Endodermal cell (in vitro differentiated cells): ENCODE data around the gene SRBD1. TPM values are rescaled to one million over a fixed set of nuclear protein-coding genes. Genes with fewer than 3 reads are reported as not detected.

Source experiments
- DNase-seq: peaks from one replicate; pipeline ENCODE4 v3.0.0-alpha.2; 2017
- H3K27ac ChIP-seq: 2 replicates; pipeline ENCODE4 v1.5.1; 2013; ENCODE audit warnings: mild to moderate bottlenecking, low read depth, low read length, moderate library complexity
- H3K27me3 ChIP-seq: 2 replicates; pipeline ENCODE4 v1.6.1; 2013; ENCODE audit warnings: mild to moderate bottlenecking, low read length, moderate library complexity; ENCODE audit not compliant: insufficient read depth, control insufficient read depth, poor library complexity, severe bottlenecking
- H3K36me3 ChIP-seq: 2 replicates; pipeline ENCODE4 v1.7.0; 2013; ENCODE audit warnings: mild to moderate bottlenecking, low read length, moderate library complexity; ENCODE audit not compliant: control insufficient read depth, insufficient read depth
- H3K4me1 ChIP-seq: one replicate; pipeline ENCODE4 v1.7.0; 2013; ENCODE audit warnings: low read length; ENCODE audit not compliant: control insufficient read depth, insufficient read depth
- H3K4me3 ChIP-seq: 2 replicates; pipeline ENCODE4 v1.5.1; 2013; ENCODE audit warnings: mild to moderate bottlenecking, low read length, moderate library complexity
- H3K9ac ChIP-seq: 2 replicates; pipeline ENCODE4 v1.6.1; 2013; ENCODE audit warnings: mild to moderate bottlenecking, low read length, moderate library complexity; ENCODE audit not compliant: poor library complexity, severe bottlenecking; ENCODE audit errors: extremely low read depth
- H3K9me3 ChIP-seq: 2 replicates; pipeline ENCODE4 v1.6.1; 2013; ENCODE audit warnings: mild to moderate bottlenecking, low read length, moderate library complexity; ENCODE audit not compliant: control insufficient read depth
- H3K27ac Mint-ChIP-seq: 2 replicates; pipeline ENCODE4 v1.8.0; 2020; ENCODE audit warnings: mixed read lengths
- H3K27me3 Mint-ChIP-seq: 2 replicates; pipeline ENCODE4 v1.8.0; 2021; ENCODE audit warnings: mild to moderate bottlenecking, mixed read lengths; ENCODE audit not compliant: insufficient read depth
- H3K36me3 Mint-ChIP-seq: 2 replicates; pipeline ENCODE4 v1.8.0; 2020; ENCODE audit warnings: low read depth, mixed read lengths
- H3K4me1 Mint-ChIP-seq: 2 replicates; pipeline ENCODE4 v1.8.0; 2020; ENCODE audit warnings: mixed read lengths
- H3K4me3 Mint-ChIP-seq: 2 replicates; pipeline ENCODE4 v1.8.0; 2020; ENCODE audit warnings: mild to moderate bottlenecking, moderate library complexity, mixed read lengths
- H3K9me3 Mint-ChIP-seq: 2 replicates; pipeline ENCODE4 v1.8.0; 2020; ENCODE audit warnings: mild to moderate bottlenecking, mixed read lengths
- WGBS, 2 experiments: methylation state at CpG; one replicate each; pipeline versions ENCODE4 v1.1.5 to v1.1.7; 2013; ENCODE audit warnings: missing lambda C conversion rate in 2 of 2, mixed read lengths in 1 of 2; ENCODE audit not compliant: insufficient coverage in 1 of 2, insufficient read length in 1 of 2; 5-methylcytosine and 5-hydroxymethylcytosine counted together
- long read RNA-seq, 4 experiments: library from polyadenylated mRNA in 2 of 4; library from RNA in 1 of 4; library from capped mRNA in 1 of 4; stranded (forward) in 3 of 4; unstranded in 1 of 4; transcript quantifications; one replicate each; pipeline ENCODE4 v2.0.0, GENCODE V29; 2020 to 2021; ENCODE audit warnings: inconsistent platforms in 1 of 4
- polyA plus RNA-seq, 2 experiments: library from polyadenylated mRNA; stranded (reverse); fragments of 50-300 nt; gene quantifications; one replicate each; pipeline ENCODE4 v1.2.3, GENCODE V29; 2013
- total RNA-seq, 2 donors: library from RNA; stranded (reverse); fragmentation: NEBNext Ultra II Directional in 1 of 2; extraction: Animal tissue kit (Norgen Biotek cat#: 25700) in 1 of 2; gene quantifications; 2 replicates in 1 of 2; 3 replicates in 1 of 2; pipeline ENCODE4 v1.2.1, GENCODE V29; 2021
- TF ChIP-seq, protein P1 (sequence below): fragments of 200-600 bp; sonication (generic); conservative IDR thresholded peaks from 2 replicates; pipeline ENCODE4 v1.5.0; 2021; ENCODE audit warnings: antibody characterized with exemption, mild to moderate bottlenecking

SRBD1 gene, protein sequence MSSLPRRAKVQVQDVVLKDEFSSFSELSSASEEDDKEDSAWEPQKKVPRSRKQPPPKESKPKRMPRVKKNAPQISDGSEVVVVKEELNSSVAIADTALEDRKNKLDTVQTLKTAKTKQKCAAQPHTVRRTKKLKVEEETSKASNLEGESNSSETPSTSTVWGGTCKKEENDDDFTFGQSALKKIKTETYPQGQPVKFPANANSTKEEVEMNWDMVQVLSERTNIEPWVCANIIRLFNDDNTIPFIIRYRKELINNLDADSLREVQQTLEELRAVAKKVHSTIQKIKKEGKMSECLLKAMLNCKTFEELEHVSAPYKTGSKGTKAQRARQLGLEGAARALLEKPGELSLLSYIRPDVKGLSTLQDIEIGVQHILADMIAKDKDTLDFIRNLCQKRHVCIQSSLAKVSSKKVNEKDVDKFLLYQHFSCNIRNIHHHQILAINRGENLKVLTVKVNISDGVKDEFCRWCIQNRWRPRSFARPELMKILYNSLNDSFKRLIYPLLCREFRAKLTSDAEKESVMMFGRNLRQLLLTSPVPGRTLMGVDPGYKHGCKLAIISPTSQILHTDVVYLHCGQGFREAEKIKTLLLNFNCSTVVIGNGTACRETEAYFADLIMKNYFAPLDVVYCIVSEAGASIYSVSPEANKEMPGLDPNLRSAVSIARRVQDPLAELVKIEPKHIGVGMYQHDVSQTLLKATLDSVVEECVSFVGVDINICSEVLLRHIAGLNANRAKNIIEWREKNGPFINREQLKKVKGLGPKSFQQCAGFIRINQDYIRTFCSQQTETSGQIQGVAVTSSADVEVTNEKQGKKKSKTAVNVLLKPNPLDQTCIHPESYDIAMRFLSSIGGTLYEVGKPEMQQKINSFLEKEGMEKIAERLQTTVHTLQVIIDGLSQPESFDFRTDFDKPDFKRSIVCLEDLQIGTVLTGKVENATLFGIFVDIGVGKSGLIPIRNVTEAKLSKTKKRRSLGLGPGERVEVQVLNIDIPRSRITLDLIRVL
- 10 to 100 TPM; 17.7 to 19.6 TPM for total RNA-seq
- 18.3 TPM for polyA plus RNA-seq (2013, experiment 1 of 2)
- 18.3 TPM for polyA plus RNA-seq (2013, experiment 2 of 2)
- long read RNA-seq, experiment 1, partial matches to known transcripts, result 1 of 10 reads
- long read RNA-seq, experiment 1, other reads (novel, unspliced or antisense), result 7 of 10 reads
- long read RNA-seq, experiment 2, transcript SRBD1-201 (21 exons, 3,681 nt), result major isoform, 27 of 38 reads
- long read RNA-seq, experiment 2, partial matches to known transcripts, result 2 of 38 reads
- long read RNA-seq, experiment 2, other reads (novel, unspliced or antisense), result 9 of 38 reads
- long read RNA-seq, experiment 3, transcript SRBD1-201 (21 exons, 3,681 nt), result major isoform, 128 of 177 reads
- long read RNA-seq, experiment 3, partial matches to known transcripts, result 16 of 177 reads
- long read RNA-seq, experiment 3, other reads (novel, unspliced or antisense), result 33 of 177 reads
- long read RNA-seq, experiment 4, partial matches to known transcripts, result 4 of 8 reads
- long read RNA-seq, experiment 4, other reads (novel, unspliced or antisense), result 2 of 8 reads

DNA sequence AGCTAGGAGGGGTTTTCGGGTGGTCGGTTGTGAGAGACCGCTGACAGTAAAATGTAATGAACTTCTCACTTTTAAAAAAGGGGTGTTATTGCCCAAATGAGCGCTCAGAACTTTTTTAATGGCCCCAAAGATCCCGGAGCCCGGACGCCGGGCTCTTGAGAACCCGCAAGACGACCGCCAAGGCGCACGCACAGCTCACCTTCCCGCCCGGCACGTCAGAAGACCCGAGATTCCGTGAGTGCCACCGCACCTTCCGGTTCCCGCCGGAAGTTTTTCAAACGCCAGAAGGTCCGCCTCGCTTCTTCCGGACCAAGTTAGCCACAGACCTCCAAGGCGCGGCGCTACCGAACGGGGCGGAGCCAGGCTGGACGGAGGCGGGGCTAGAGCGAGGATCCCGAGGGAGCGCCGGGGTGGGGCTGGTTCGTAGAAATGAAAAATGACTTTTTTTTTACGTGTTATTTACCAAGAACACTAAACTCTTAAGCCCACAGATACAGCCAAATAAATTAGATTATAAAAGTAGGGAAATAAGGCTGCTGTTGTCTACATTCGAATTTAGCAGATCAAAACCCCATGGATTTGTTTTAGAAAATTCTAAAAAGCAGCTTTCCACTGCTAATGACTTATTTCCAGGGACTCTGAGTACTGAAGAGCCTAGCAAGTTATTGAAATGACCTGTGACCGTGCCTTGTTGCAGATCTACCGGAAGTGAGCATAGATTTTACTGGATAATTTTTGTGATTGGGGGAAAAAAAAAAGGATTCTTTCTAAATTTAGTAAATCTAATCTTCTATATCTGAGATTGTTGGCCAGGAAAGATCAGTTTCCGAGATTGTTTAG lies at the start of gene SRBD1:
SRBD1 (minus strand) TSS at position 248 of the 840 bp plus-strand sequence. CDS start 5,826 bp downstream, outside the sequence.
- Mint-ChIP-seq H3K36me3 (no peaks in the 10 kb centered on the region), H3K9me3 (no peaks in the 10 kb centered on the region), H3K27ac (peak within 1 kb of the TSS; percentile 99), H3K4me1 (peaks cover 24% of the 10 kb centered on the region), H3K27me3 (no peaks in the 10 kb centered on the region), H3K4me3 (peak within 1 kb of the TSS; percentile 98)
- Histone ChIP-seq H3K36me3 (no peaks in the 10 kb centered on the region), H3K4me1 (peaks cover 4% of the 10 kb centered on the region), H3K27me3 (no peaks in the 10 kb centered on the region), H3K9me3 (no peaks in the 10 kb centered on the region), H3K27ac (peak within 1 kb of the TSS; percentile 71), H3K9ac (peak within 1 kb of the TSS; percentile 90), H3K4me3 (peak within 1 kb of the TSS; percentile 87)
- TF ChIP-seq, protein P1, sequence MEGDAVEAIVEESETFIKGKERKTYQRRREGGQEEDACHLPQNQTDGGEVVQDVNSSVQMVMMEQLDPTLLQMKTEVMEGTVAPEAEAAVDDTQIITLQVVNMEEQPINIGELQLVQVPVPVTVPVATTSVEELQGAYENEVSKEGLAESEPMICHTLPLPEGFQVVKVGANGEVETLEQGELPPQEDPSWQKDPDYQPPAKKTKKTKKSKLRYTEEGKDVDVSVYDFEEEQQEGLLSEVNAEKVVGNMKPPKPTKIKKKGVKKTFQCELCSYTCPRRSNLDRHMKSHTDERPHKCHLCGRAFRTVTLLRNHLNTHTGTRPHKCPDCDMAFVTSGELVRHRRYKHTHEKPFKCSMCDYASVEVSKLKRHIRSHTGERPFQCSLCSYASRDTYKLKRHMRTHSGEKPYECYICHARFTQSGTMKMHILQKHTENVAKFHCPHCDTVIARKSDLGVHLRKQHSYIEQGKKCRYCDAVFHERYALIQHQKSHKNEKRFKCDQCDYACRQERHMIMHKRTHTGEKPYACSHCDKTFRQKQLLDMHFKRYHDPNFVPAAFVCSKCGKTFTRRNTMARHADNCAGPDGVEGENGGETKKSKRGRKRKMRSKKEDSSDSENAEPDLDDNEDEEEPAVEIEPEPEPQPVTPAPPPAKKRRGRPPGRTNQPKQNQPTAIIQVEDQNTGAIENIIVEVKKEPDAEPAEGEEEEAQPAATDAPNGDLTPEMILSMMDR, result no peak
- 4 to 5% methylated on average over 14 to 41 of the region's 44 CpGs for WGBS, 2 experiments
- DNase-seq, result peak; percentile 98

DNA sequence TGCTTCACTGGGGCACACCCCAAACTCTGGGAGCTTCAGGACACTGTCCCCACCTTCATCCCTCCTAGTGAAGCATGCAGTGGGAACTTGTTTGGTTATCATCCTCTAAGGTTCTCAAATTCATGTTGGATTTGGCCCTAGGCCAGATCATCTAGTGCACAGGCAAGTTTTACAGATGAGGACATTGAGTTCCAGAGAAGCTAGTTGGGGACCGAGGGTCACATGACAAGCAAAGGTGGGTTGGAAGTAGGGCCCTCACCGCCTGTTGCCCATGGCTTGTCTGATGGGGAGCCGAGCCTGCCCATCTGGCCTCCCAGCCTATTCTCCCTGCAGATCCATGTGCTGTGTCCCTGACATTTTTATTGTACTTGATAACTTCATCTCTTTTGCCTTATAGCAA lies 43.2 kb upstream of the SRBD1 start:
- H3K9ac ChIP-seq, result no peak overlapping the region
- Mint-ChIP-seq H3K4me1 (peaks cover 9% of the 10 kb centered on the region), H3K9me3 (no peaks in the 10 kb centered on the region), H3K4me3 (no peak overlapping the region), H3K27ac (no peak overlapping the region), H3K27me3 (peaks cover 58% of the 10 kb centered on the region), H3K36me3 (no peaks in the 10 kb centered on the region)
- H3K4me1 ChIP-seq, result no peaks in the 10 kb centered on the region
- H3K27me3 ChIP-seq, result peaks cover 58% of the 10 kb centered on the region
- H3K4me3 ChIP-seq, result no peak overlapping the region
- no peaks in the 10 kb centered on the region for H3K9me3 ChIP-seq
- no peak overlapping the region for H3K27ac ChIP-seq
- no peak for DNase-seq
- H3K36me3 ChIP-seq, result no peaks in the 10 kb centered on the region
- 92 to 100% methylated on average over 1 to 3 of the region's 3 CpGs for WGBS, 2 experiments
- TF ChIP-seq, protein P1, result no peak
